Lower leg skin (tissue), 3 donors: ENCODE results near the gene EVI2A.

Source experiments
- POLR2A ChIP-seq, 2 donors: fragments of 450-650 bp; IDR thresholded peaks; one replicate each; pipeline ENCODE4 v1.6.1; 2016 to 2017; ENCODE audit warnings: antibody characterized with exemption in 2 of 2, mild to moderate bottlenecking in 1 of 2, moderate library complexity in 1 of 2
- TF ChIP-seq, protein P1 (sequence below), 3 donors: fragments of 450-650 bp; IDR thresholded peaks; one replicate each; pipeline ENCODE4 v1.5.1; 2016; ENCODE audit warnings: antibody characterized with exemption in 3 of 3, mild to moderate bottlenecking in 3 of 3, moderate library complexity in 2 of 3

DNA sequence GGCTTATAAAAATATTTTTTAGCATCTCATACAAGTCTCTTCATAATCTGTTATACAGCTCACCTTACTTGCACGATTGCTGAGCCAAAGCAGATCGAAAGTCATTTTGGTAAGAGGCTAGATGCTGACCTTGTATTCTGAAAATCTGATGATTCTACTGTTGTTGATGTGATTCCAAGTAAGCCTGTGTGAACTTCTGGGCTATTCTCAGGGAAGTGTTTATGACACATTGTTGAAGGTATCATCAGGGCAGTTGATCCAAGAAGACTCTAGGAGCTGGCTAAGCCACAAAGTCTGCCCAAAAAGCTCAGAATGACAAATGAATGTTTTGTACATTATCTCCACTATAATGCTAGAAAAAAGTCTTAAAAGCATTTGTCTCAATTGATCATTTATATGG lies 40.4 kb downstream of the EVI2A start:
- no peak for TF ChIP-seq POLR2A (IDR thresholded peaks at IDR 0.05)
- TF ChIP-seq, protein P1, sequence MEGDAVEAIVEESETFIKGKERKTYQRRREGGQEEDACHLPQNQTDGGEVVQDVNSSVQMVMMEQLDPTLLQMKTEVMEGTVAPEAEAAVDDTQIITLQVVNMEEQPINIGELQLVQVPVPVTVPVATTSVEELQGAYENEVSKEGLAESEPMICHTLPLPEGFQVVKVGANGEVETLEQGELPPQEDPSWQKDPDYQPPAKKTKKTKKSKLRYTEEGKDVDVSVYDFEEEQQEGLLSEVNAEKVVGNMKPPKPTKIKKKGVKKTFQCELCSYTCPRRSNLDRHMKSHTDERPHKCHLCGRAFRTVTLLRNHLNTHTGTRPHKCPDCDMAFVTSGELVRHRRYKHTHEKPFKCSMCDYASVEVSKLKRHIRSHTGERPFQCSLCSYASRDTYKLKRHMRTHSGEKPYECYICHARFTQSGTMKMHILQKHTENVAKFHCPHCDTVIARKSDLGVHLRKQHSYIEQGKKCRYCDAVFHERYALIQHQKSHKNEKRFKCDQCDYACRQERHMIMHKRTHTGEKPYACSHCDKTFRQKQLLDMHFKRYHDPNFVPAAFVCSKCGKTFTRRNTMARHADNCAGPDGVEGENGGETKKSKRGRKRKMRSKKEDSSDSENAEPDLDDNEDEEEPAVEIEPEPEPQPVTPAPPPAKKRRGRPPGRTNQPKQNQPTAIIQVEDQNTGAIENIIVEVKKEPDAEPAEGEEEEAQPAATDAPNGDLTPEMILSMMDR (IDR thresholded peaks at IDR 0.05) = no peak
